Lower leg skin (tissue), 3 donors: Measurements from ENCODE around the gene ADAM33.

Experiments used
- POLR2A ChIP-seq, 2 donors: fragments of 450-650 bp; IDR thresholded peaks; one replicate each; pipeline ENCODE4 v1.6.1; 2016 to 2017; ENCODE audit warnings: antibody characterized with exemption in 2 of 2, mild to moderate bottlenecking in 1 of 2, moderate library complexity in 1 of 2
- TF ChIP-seq, protein P1 (sequence below), 3 donors: fragments of 450-650 bp; IDR thresholded peaks; one replicate each; pipeline ENCODE4 v1.5.1; 2016; ENCODE audit warnings: antibody characterized with exemption in 3 of 3, mild to moderate bottlenecking in 3 of 3, moderate library complexity in 2 of 3

DNA sequence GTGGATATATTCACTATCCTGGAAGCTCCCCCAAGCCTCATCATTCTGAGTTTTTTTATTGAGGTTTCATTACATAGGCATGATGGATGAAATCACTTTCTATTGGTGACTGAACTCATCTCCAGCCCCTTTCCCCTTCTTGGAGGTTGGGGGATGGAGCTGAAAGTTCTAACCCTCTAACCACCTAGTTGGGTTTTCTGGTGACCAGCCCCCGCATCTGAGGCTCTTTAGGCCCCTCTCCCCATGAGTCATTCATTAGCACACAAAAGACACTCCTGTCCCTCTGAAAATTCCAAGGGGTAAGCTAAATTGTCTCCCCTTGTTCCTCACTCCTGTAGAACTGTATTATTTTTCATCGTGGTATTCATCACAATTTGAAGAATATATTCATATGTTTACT, 51.9 kb downstream of the ADAM33 start:
- TF ChIP-seq, protein P1, sequence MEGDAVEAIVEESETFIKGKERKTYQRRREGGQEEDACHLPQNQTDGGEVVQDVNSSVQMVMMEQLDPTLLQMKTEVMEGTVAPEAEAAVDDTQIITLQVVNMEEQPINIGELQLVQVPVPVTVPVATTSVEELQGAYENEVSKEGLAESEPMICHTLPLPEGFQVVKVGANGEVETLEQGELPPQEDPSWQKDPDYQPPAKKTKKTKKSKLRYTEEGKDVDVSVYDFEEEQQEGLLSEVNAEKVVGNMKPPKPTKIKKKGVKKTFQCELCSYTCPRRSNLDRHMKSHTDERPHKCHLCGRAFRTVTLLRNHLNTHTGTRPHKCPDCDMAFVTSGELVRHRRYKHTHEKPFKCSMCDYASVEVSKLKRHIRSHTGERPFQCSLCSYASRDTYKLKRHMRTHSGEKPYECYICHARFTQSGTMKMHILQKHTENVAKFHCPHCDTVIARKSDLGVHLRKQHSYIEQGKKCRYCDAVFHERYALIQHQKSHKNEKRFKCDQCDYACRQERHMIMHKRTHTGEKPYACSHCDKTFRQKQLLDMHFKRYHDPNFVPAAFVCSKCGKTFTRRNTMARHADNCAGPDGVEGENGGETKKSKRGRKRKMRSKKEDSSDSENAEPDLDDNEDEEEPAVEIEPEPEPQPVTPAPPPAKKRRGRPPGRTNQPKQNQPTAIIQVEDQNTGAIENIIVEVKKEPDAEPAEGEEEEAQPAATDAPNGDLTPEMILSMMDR (IDR thresholded peaks at IDR 0.05) = no peak
- no peak for TF ChIP-seq POLR2A (IDR thresholded peaks at IDR 0.05)
